NCI-H460 (cell line): Measurements from ENCODE around the gene HS6ST2. TPM values are rescaled to one million over a fixed set of nuclear protein-coding genes. Genes with fewer than 3 reads are reported as not detected.
"Not testable (repeated sequence)": the region's sequence is repeated elsewhere in the genome, so short reads cannot be mapped to it uniquely, and the experiment has no call there.

ENCODE experiments used
- DNase-seq: peaks from one replicate; pipeline ENCODE4 v3.0.0-alpha.2; 2016; ENCODE audit warnings: low read depth; ENCODE audit errors: extremely low read depth
- total RNA-seq: library from RNA; depleted of rRNA; stranded (reverse); fragments of >200 nt; shearing (Covaris generic); gene quantifications from 2 replicates; pipeline ENCODE4 v1.2.3, GENCODE V29; 2014

Gene HS6ST2
- total RNA-seq, 1 experiment from 2014 or later: 39.1 TPM

DNA sequence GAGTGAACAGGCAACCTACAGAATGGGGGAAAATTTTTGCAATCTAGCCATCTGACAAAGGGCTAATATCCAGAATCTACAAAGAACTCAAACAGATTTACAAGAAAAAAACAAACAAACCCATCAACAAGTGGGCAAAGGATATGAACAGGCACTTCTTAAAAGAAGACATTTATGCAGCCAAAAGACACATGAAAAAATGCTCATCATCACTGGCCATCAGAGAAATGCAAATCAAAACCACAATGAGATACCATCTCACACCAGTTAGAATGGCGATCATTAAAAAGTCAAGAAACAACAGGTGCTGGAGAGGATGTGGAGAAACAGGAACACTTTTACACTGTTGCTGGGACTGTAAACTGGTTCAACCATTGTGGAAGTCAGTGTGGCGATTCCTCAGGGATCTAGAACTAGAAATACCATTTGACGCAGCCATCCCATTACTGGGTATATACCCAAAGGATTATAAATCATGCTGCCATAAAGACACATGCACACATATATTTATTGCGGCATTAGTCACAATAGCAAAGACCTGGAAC is 13.3 kb downstream of the HS6ST2 start:
- DNase-seq: not testable (repeated sequence)

DNA sequence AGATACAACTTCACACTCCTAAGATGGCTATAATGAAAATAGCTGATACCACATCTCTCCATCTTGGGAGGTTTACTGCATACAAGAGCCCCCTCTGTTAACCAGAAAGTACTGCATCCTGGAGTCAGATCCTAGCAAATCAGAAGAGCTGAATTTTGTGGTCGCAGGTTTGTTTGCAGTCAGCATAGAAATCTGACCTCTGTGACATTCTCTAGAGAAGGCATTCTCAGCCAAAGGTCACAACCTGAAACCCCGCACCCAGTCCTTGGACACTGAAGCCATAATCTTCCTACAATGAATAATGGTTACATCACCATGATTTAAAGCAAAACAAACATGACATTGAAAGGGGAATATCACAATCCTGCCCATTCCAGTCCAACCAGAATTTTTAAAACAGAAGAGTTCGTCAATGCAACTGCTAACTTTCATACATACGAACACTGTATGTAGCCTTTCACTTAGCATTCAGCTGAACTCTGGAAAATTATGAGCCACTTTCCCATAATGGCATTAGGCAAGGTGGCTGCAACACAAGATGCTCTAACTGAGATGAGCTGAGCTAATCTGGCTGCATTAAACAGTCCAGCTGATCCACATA is 17.6 kb downstream of the HS6ST2 start:
- no peak for DNase-seq

GRCh38 chrX:132933170-132933569 is 25.3 kb downstream of the HS6ST2 start:
- no peak for DNase-seq

- DNase-seq: no peak
Measured at GRCh38 chrX:132924426-132924825, 34.0 kb downstream of the HS6ST2 start.

GRCh38 chrX:132918523-132918922 is 39.9 kb downstream of the HS6ST2 start:
- no peak for DNase-seq

- no peak for DNase-seq
Measured at GRCh38 chrX:132916349-132916748, 42.1 kb downstream of the HS6ST2 start.

GRCh38 chrX:132909643-132910042 is 48.8 kb downstream of the HS6ST2 start:
- peak; percentile 0 for DNase-seq

DNA sequence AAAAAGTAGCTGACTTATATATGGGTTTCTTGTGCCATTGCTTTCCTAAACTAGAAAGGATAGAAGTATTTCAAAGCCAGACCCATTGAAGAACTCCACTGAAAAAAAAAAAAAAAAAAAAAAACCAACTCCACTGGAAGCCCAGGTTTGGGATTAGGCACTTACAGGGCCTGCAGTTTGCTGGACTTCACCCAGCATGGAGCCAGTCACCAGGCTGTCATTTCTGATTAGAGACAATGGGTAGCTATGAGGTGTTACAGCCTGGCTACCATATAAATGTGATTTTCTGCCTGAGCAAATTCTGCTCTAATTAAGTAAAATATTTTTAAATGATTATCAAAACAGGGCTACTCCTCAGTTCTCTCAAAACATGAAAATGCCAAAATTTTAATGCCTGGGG is 49.5 kb downstream of the HS6ST2 start:
- no peak for DNase-seq

DNA sequence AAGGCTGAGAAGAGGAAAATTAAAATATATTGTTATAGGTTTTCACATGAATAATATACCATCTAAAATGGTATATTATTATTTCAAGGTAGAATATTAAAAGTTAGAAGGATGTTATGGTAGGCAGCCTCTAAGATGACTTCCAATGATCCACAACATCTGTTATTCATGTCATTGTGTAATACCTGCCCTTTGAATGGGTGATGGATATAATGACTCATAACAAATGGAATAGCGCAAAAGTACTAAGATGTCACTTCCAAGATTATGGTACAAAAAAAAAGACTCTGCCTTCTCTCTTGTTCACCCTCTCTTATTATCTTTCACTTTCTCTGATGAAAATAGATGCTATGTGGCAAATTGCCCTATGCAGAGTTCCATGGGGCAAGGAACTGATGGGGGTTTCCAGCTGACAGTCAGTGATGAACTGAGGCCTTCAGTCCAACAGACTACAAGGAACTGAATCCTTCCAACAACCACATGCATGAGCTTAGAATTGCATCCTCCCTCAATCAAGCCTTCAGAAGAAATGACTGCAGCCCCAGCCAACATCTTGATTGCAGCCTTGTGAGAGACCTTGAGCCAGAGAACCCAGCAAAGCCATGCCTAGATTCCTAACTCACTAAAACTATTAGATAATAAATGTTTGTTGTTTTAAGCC is 57.7 kb downstream of the HS6ST2 start:
- no peak for DNase-seq

GRCh38 chrX:132887569-132887968 is 70.9 kb downstream of the HS6ST2 start:
- no peak for DNase-seq

- DNase-seq: no peak
Measured at GRCh38 chrX:132883358-132883915, 75.0 kb downstream of the HS6ST2 start.

DNA sequence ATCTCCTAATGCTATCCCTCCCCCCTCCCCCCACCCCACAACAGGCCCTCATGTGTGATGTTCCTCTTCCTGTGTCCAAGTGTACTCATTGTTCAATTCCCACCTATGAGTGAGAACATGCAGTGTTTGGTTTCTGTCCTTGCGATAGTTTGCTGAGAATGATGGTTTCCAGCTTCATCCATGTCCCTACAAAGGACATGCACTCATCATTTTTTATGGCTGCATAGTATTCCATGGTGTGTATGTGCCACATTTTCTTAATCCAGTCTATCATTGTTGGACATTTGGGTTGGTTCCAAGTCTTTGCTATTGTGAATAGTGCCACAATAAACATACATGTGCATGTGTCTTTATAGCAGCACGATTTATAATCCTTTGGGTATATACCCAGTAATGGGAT is 77.7 kb downstream of the HS6ST2 start:
- not testable (repeated sequence) for DNase-seq

DNA sequence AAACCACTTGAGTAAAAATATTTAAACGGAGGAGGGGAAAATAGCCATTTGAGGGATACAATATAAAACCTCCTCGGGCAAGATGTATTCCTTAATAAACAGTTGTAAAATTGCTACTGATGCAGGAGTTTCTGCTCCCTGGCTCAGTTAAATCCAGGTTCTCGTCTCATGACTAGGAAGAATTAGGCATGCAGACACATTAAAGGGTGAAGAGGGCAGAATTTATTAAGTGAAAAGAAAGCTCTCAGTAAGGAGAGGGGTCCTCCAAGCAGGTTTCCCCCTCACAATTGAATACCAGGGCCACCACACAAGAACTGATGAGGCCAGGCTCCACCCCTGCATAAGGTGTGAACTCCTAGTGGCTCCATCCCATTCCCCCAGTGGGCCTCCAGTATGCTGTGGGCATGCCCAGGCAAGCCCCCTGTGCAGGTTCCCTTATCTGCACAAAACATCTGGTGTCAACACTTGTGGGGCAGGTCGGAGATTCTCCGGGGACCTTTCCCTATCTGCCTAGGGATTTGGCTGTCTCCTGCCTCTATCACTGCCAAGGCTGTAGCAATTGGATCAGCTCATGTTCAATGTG is 80.4 kb downstream of the HS6ST2 start:
- no peak for DNase-seq

GRCh38 chrX:132876523-132877338 is 81.7 kb downstream of the HS6ST2 start:
- DNase-seq: no peak

- DNase-seq: no peak
Measured at GRCh38 chrX:132875650-132876522, 82.5 kb downstream of the HS6ST2 start.

DNA sequence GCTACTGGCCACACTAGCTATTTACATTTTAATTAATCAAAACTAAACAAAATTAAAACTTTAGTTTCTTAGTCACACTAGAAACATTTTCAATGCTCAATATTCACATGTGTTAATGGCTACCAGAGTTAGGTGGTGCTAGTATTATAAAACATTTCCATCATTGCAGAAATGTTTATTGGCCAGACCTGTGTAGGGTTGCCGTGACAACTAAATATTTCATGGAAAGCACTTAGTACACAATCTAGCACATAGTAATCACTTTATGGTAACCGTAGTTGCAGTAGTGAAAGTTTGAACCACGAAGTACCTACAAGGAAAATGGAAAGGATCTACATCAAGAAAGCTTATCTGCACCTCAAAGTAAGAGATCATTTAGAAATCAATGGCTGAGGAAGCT is 95.9 kb downstream of the HS6ST2 start:
- DNase-seq: no peak

DNA sequence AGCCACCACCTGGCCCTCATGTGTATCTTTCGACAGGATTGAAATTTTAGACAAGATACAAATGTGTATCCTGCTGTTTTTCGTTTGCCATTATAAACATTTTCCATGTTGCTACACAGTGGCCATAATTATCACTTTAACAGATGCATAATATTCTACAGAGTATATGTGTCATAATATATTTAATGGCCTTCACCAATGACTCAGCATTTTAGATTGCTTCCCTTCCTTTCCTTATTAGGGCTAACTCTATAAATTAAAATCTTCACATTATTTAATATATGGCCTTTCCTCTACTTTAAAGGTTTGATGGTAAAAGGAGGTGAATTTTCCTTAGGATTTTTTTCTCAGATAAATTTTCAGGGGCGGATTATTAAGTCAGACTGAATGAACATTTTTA is 97.4 kb downstream of the HS6ST2 start:
- no peak for DNase-seq

- no peak for DNase-seq
Measured at GRCh38 chrX:132860200-132860599, 98.2 kb downstream of the HS6ST2 start.

GRCh38 chrX:132858018-132858417 is 100.4 kb downstream of the HS6ST2 start:
- no peak for DNase-seq
